GM23248 (cell line): Measurements from ENCODE around the gene KRTAP12-2.

ENCODE experiments used
- EZH2 ChIP-seq: fragments of 200-600 bp; sonication (generic); IDR thresholded peaks from 2 replicates; pipeline ENCODE4 v1.6.1; 2018; ENCODE audit warnings: antibody characterized with exemption, mild to moderate bottlenecking; ENCODE audit not compliant: insufficient read depth, poor library complexity, severe bottlenecking
- EZH2phosphoT487 ChIP-seq: fragments of 200-600 bp; sonication (generic); IDR thresholded peaks from 2 replicates; pipeline ENCODE4 v1.6.1; 2018; ENCODE audit warnings: antibody characterized with exemption, moderate library complexity, mild to moderate bottlenecking, low read depth; ENCODE audit not compliant: insufficient read depth

- no peak for TF ChIP-seq EZH2
- no peak for TF ChIP-seq EZH2phosphoT487
Measured at GRCh38 chr21:44616591-44616926, 50.2 kb downstream of the KRTAP12-2 start.
